Large intestine (tissue), 3 donors: ENCODE results near the gene SNAI1. TPM values are rescaled to one million over a fixed set of nuclear protein-coding genes. Genes with fewer than 3 reads are reported as not detected.

Experiments
- DNase-seq, 2 donors: peaks; one replicate each; pipeline versions ENCODE4 v3.0.0 to v3.0.0-alpha.2; 2013
- H3K27ac ChIP-seq: one replicate; pipeline ENCODE4 v1.5.1; 2013; ENCODE audit warnings: low read length
- H3K27me3 ChIP-seq: 2 replicates; pipeline ENCODE4 v1.6.1; 2013; ENCODE audit warnings: low read length; ENCODE audit not compliant: control insufficient read depth, insufficient read depth
- H3K36me3 ChIP-seq: 2 replicates; pipeline ENCODE4 v1.6.1; 2013; ENCODE audit warnings: low read length; ENCODE audit not compliant: control insufficient read depth, insufficient read depth
- H3K4me1 ChIP-seq: one replicate; pipeline ENCODE4 v1.6.1; 2013; ENCODE audit warnings: low read length; ENCODE audit not compliant: control insufficient read depth, insufficient read depth
- H3K4me3 ChIP-seq: one replicate; pipeline ENCODE4 v1.5.1; 2013; ENCODE audit warnings: low read length
- H3K9me3 ChIP-seq: one replicate; pipeline ENCODE4 v1.6.1; 2013; ENCODE audit warnings: mild to moderate bottlenecking, low read depth, low read length, moderate library complexity; ENCODE audit not compliant: control insufficient read depth
- WGBS: methylation state at CpG from one replicate; pipeline ENCODE4 v1.1.5; 2013; ENCODE audit warnings: low lambda C conversion rate; ENCODE audit not compliant: insufficient coverage; 5-methylcytosine and 5-hydroxymethylcytosine counted together
- polyA plus RNA-seq: library from polyadenylated mRNA; unstranded; fragments of 120-200 nt; gene quantifications from one replicate; pipeline ENCODE4 v1.2.1, GENCODE V29; 2013

SNAI1 gene
- polyA plus RNA-seq, 1 donor, result 4.4 TPM

GRCh38 chr20:49979030-49979832, 3.5 kb upstream of the SNAI1 start:
- Histone ChIP-seq H3K36me3 (no peaks in the 10 kb centered on the region), H3K4me1 (peaks cover 55% of the 10 kb centered on the region), H3K9me3 (no peaks in the 10 kb centered on the region), H3K4me3 (peak overlapping the region; percentile 28), H3K27me3 (no peaks in the 10 kb centered on the region), H3K27ac (no peak overlapping the region)
- 100% methylated on average over 2 of the region's 37 CpGs for WGBS
- DNase-seq, result peak; percentile 67 to 73

GRCh38 chr20:49980140-49981008, 2.4 kb upstream of the SNAI1 start:
- Histone ChIP-seq H3K4me1 (peaks cover 60% of the 10 kb centered on the region), H3K27ac (no peak overlapping the region), H3K4me3 (no peak overlapping the region), H3K9me3 (no peaks in the 10 kb centered on the region), H3K27me3 (no peaks in the 10 kb centered on the region), H3K36me3 (no peaks in the 10 kb centered on the region)
- DNase-seq, result no peak
- WGBS, result 100% methylated on average over 1 of the region's 11 CpGs

GRCh38 chr20:49981218-49982071, 1.3 kb upstream of the SNAI1 start:
- H3K27me3 ChIP-seq, result no peaks in the 10 kb centered on the region
- no peak overlapping the region for H3K27ac ChIP-seq
- peaks cover 57% of the 10 kb centered on the region for H3K4me1 ChIP-seq
- no peaks in the 10 kb centered on the region for H3K36me3 ChIP-seq
- no peaks in the 10 kb centered on the region for H3K9me3 ChIP-seq
- peak in 1 of 2 donors; percentile 55 for DNase-seq
- no peak overlapping the region for H3K4me3 ChIP-seq
- WGBS, result 80% methylated on average over 1 of the region's 23 CpGs

GRCh38 chr20:49982072-49982345, 771 bp upstream of the SNAI1 start:
- DNase-seq, result no peak
- peaks cover 54% of the 10 kb centered on the region for H3K4me1 ChIP-seq
- peak overlapping the region; percentile 29 for H3K4me3 ChIP-seq
- H3K27me3 ChIP-seq, result no peaks in the 10 kb centered on the region
- H3K27ac ChIP-seq, result no peak overlapping the region
- H3K36me3 ChIP-seq, result no peaks in the 10 kb centered on the region
- WGBS, result no CpG with 5 or more reads among the region's 12 CpGs
- H3K9me3 ChIP-seq, result no peaks in the 10 kb centered on the region

- H3K27ac ChIP-seq, result peak overlapping the region; percentile 33
- peak in 1 of 2 donors; percentile 49 for DNase-seq
- peaks cover 47% of the 10 kb centered on the region for H3K4me1 ChIP-seq
These were observed 505 bp downstream of the SNAI1 start for GRCh38 chr20:49983123-49983847.

GRCh38 chr20:49983848-49984408, 1.1 kb downstream of the SNAI1 start:
- H3K4me1 ChIP-seq, result peaks cover 45% of the 10 kb centered on the region
- peak overlapping the region; percentile 71 for H3K4me3 ChIP-seq
- H3K9me3 ChIP-seq, result no peaks in the 10 kb centered on the region
- peaks cover 11% of the 10 kb centered on the region for H3K36me3 ChIP-seq
- H3K27ac ChIP-seq, result no peak overlapping the region
- no peaks in the 10 kb centered on the region for H3K27me3 ChIP-seq
- no CpG with 5 or more reads among the region's 18 CpGs for WGBS
- peak in 1 of 2 donors; percentile 18 for DNase-seq

More at GRCh38 chr20:49983123-49983847, 505 bp downstream of the SNAI1 start:
- WGBS, result no CpG with 5 or more reads among the region's 24 CpGs
- Histone ChIP-seq H3K27me3 (no peaks in the 10 kb centered on the region), H3K4me3 (peak overlapping the region; percentile 71), H3K36me3 (peaks cover 8% of the 10 kb centered on the region), H3K9me3 (no peaks in the 10 kb centered on the region)

GRCh38 chr20:49984426-49985153, 1.8 kb downstream of the SNAI1 start:
- no peaks in the 10 kb centered on the region for H3K27me3 ChIP-seq
- WGBS, result no CpG with 5 or more reads among the region's 13 CpGs
- no peak for DNase-seq
- peak overlapping the region; percentile 71 for H3K4me3 ChIP-seq
- H3K27ac ChIP-seq, result no peak overlapping the region
- peaks cover 11% of the 10 kb centered on the region for H3K36me3 ChIP-seq
- H3K9me3 ChIP-seq, result no peaks in the 10 kb centered on the region
- peaks cover 47% of the 10 kb centered on the region for H3K4me1 ChIP-seq

- Histone ChIP-seq H3K36me3 (peaks cover 11% of the 10 kb centered on the region), H3K9me3 (no peaks in the 10 kb centered on the region), H3K4me1 (peaks cover 52% of the 10 kb centered on the region), H3K27me3 (no peaks in the 10 kb centered on the region), H3K4me3 (peak overlapping the region; percentile 1), H3K27ac (no peak overlapping the region)
- DNase-seq, result no peak
- WGBS, result no CpG with 5 or more reads among the region's 6 CpGs
These were observed 2.4 kb downstream of the SNAI1 start for GRCh38 chr20:49985157-49985556.

GRCh38 chr20:49985617-49986016, 2.8 kb downstream of the SNAI1 start:
- WGBS, result no CpG with 5 or more reads among the region's 13 CpGs
- peaks cover 11% of the 10 kb centered on the region for H3K36me3 ChIP-seq
- no peak for DNase-seq
- no peak overlapping the region for H3K27ac ChIP-seq
- H3K27me3 ChIP-seq, result no peaks in the 10 kb centered on the region
- no peak overlapping the region for H3K4me3 ChIP-seq
- H3K9me3 ChIP-seq, result no peaks in the 10 kb centered on the region
- H3K4me1 ChIP-seq, result peaks cover 54% of the 10 kb centered on the region
